ENCODE results near the gene MTUS2.
"Not testable (repeated sequence)": the region's sequence is repeated elsewhere in the genome, so short reads cannot be mapped to it uniquely, and the experiment has no call there.

The MTUS2 gene

GRCh38 chr13:29324601-29325000 is 504.5 kb downstream of the MTUS2 start:
- no peak for DNase-seq (ENCODE audit: low read depth)
- H3K4me3 ChIP-seq (ENCODE audit: low read length): no peak overlapping the region
- TF ChIP-seq CTCF (conservative IDR thresholded peaks at IDR 0.05; ENCODE audit: low read depth, low read length): no peak

GRCh38 chr13:29328501-29328900 is 508.4 kb downstream of the MTUS2 start:
- H3K4me3 ChIP-seq (ENCODE audit: low read length): no peak overlapping the region
- DNase-seq (ENCODE audit: low read depth): no peak
- TF ChIP-seq CTCF (conservative IDR thresholded peaks at IDR 0.05; ENCODE audit: low read depth, low read length): no peak

GRCh38 chr13:29336356-29336755 is 516.2 kb downstream of the MTUS2 start:
- H3K4me3 ChIP-seq (ENCODE audit: low read length): no peak overlapping the region
- no peak for DNase-seq (ENCODE audit: low read depth)
- TF ChIP-seq CTCF (conservative IDR thresholded peaks at IDR 0.05; ENCODE audit: low read depth, low read length): no peak

GRCh38 chr13:29339386-29340272 is 519.5 kb downstream of the MTUS2 start:
- no peak overlapping the region for H3K4me3 ChIP-seq (ENCODE audit: low read length)
- TF ChIP-seq CTCF (conservative IDR thresholded peaks at IDR 0.05; ENCODE audit: low read depth, low read length): no peak
- DNase-seq (ENCODE audit: low read depth): no peak

- DNase-seq (ENCODE audit: low read depth); H3K4me3 ChIP-seq (ENCODE audit: low read length): not testable (repeated sequence)
These were observed 525.9 kb downstream of the MTUS2 start for GRCh38 chr13:29345860-29346582.

GRCh38 chr13:29355029-29355428 is 534.9 kb downstream of the MTUS2 start:
- no peak for TF ChIP-seq CTCF (conservative IDR thresholded peaks at IDR 0.05; ENCODE audit: low read depth, low read length)
- no peak overlapping the region for H3K4me3 ChIP-seq (ENCODE audit: low read length)
- DNase-seq (ENCODE audit: low read depth): no peak

GRCh38 chr13:29359181-29359580 is 539.0 kb downstream of the MTUS2 start:
- H3K4me3 ChIP-seq (ENCODE audit: low read length): no peak overlapping the region
- no peak for TF ChIP-seq CTCF (conservative IDR thresholded peaks at IDR 0.05; ENCODE audit: low read depth, low read length)
- no peak for DNase-seq (ENCODE audit: low read depth)
